Measurements from ENCODE around the gene PKNOX2.

DNA sequence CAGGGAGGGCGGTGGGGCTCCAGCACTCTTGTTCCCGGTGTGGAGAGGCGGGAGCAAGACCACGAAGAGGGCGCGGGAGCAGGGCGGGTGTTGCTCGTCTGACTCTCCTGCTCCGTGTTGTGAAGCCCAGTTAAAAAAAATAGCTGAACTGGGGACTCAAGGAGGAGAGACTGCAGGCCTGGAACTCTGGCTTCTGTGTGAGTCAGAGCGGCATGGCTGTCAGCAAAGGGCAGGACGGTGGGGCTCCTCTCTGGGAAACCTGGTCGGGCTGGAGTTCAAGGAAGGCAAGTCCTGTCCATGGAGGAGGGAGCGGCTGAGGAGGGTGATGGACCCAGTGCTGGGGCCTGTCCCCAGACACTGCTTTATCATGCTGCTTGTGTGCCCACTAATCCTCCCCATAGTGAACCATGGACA, 179.2 kb downstream of the PKNOX2 start:
- TF ChIP-seq POLR2A (IDR thresholded peaks at IDR 0.05) (no peak), POLR2AphosphoS5 (IDR thresholded peaks at IDR 0.05) (no peak)
- TF ChIP-seq, protein P1, sequence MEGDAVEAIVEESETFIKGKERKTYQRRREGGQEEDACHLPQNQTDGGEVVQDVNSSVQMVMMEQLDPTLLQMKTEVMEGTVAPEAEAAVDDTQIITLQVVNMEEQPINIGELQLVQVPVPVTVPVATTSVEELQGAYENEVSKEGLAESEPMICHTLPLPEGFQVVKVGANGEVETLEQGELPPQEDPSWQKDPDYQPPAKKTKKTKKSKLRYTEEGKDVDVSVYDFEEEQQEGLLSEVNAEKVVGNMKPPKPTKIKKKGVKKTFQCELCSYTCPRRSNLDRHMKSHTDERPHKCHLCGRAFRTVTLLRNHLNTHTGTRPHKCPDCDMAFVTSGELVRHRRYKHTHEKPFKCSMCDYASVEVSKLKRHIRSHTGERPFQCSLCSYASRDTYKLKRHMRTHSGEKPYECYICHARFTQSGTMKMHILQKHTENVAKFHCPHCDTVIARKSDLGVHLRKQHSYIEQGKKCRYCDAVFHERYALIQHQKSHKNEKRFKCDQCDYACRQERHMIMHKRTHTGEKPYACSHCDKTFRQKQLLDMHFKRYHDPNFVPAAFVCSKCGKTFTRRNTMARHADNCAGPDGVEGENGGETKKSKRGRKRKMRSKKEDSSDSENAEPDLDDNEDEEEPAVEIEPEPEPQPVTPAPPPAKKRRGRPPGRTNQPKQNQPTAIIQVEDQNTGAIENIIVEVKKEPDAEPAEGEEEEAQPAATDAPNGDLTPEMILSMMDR (IDR thresholded peaks at IDR 0.05), result no peak

All from sigmoid colon (tissue), 4 donors.